Right atrium auricular region (tissue), 2 donors: ENCODE measurements around the gene ABHD10. TPM values are rescaled to one million over a fixed set of nuclear protein-coding genes. Genes with fewer than 3 reads are reported as not detected.

Experiments used
- DNase-seq: peaks from one replicate; pipeline ENCODE4 v3.0.0-alpha.2; 2019; ENCODE audit warnings: low spot score
- H3K27ac ChIP-seq, 2 donors: fragments of 200-600 bp; sonication (generic); 1 replicate in 1 of 2; 2 replicates in 1 of 2; pipeline ENCODE4 v1.5.1; 2016 to 2019
- H3K27me3 ChIP-seq, 2 donors: fragments of 200-600 bp; sonication (generic); one replicate each; pipeline versions ENCODE4 v1.5.1 to v1.6.0; 2017 to 2019
- H3K36me3 ChIP-seq: fragments of 200-600 bp; sonication (generic); one replicate; pipeline ENCODE4 v1.5.1; 2016
- H3K4me1 ChIP-seq, 2 donors: fragments of 200-600 bp; sonication (generic); one replicate each; pipeline versions ENCODE4 v1.5.1 to v1.6.0; 2017 to 2019
- H3K4me3 ChIP-seq, 2 donors: fragments of 200-600 bp; sonication (generic); 1 replicate in 1 of 2; 2 replicates in 1 of 2; pipeline ENCODE4 v1.5.1; 2017 to 2019; ENCODE audit warnings: mild to moderate bottlenecking in 1 of 2, moderate library complexity in 1 of 2
- H3K9me3 ChIP-seq, 2 donors: fragments of 200-600 bp; sonication (generic); one replicate each; pipeline ENCODE4 v1.5.1; 2019
- total RNA-seq, 2 donors: library from RNA; depleted of rRNA; stranded (reverse); fragments of >200 nt; gene quantifications; one replicate each; pipeline ENCODE4 v1.1.0, GENCODE V29; 2016
- TF ChIP-seq, protein P1 (sequence below), 2 donors: fragments of 200-600 bp; sonication (generic); IDR thresholded peaks; one replicate each; pipeline ENCODE4 v1.5.1; 2019; ENCODE audit warnings: antibody characterized with exemption in 2 of 2

The ABHD10 gene
- total RNA-seq, 2 donors from 2014 or later: 15.3 to 20.8 TPM

DNA sequence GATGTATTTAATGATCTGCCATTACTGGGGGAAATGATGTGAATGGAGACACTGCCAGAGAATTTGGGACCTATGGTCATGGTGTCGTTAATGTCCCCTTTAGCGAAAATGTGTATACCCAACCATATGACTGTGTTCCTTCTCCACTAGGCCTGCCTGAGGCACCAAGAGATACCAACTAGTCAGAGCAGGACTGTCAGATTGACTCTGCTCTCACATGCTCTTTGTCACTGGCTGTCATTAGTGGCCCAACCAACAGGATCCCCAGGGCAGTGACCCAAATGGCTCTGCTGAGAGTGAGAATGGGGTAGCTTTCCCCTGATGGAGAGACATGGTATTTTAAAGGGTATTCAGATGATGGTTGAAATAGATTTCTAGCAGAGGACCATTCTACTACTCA, 22.7 kb downstream of the ABHD10 start:
- no peak for DNase-seq
- Histone ChIP-seq H3K4me3 (no peak overlapping the region), H3K27ac (no peak overlapping the region), H3K27me3 (no peaks in the 10 kb centered on the region), H3K9me3 (no peaks in the 10 kb centered on the region), H3K36me3 (no peaks in the 10 kb centered on the region), H3K4me1 (peaks cover 0 to 13% of the 10 kb centered on the region in 2 donors)
- TF ChIP-seq, protein P1, sequence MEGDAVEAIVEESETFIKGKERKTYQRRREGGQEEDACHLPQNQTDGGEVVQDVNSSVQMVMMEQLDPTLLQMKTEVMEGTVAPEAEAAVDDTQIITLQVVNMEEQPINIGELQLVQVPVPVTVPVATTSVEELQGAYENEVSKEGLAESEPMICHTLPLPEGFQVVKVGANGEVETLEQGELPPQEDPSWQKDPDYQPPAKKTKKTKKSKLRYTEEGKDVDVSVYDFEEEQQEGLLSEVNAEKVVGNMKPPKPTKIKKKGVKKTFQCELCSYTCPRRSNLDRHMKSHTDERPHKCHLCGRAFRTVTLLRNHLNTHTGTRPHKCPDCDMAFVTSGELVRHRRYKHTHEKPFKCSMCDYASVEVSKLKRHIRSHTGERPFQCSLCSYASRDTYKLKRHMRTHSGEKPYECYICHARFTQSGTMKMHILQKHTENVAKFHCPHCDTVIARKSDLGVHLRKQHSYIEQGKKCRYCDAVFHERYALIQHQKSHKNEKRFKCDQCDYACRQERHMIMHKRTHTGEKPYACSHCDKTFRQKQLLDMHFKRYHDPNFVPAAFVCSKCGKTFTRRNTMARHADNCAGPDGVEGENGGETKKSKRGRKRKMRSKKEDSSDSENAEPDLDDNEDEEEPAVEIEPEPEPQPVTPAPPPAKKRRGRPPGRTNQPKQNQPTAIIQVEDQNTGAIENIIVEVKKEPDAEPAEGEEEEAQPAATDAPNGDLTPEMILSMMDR (IDR thresholded peaks at IDR 0.05): no peak

DNA sequence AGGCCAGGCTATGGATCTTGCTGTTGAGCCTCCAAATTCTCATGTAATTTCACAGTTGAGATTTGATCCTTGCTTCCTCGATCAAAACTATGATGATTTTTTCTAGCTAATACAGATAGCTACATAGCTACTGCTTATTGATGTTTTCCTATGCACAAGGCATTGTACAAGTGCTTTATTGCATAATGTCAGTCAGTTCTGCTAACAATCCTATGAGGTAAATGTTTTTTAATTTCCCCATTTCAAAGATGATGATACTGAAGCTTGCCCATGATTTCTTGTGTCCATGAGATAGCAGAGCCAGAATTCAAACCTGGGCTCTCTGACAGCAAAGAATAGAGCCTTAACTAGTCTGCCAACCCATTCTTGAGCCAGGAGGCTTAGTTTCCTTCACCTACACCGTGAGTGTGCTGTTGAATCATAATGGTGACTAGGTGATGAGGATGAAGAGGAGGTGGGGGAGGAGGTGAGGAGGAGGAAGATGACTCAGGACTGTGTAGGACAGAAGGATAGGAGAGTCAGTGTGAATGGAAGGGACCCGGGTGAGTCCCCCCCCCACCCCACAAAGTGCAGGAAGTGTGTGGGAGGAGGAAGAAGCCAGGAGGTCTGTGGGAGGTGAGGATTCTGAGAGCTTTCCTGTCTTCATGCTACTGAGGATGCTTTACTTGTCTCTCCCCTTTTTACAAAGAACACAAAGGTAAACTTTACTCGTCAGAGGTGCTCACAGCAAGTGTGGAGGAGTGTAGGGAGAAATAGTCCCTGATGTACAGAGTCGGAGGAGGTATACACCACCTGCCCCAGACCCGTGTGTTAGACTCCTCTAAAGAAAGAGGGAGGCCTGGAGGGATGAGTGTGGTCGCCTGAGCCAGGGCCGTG, 23.5 kb downstream of the ABHD10 start:
- no peaks in the 10 kb centered on the region for H3K36me3 ChIP-seq
- H3K9me3 ChIP-seq: no peaks in the 10 kb centered on the region
- H3K27me3 ChIP-seq: no peaks in the 10 kb centered on the region
- no peak for DNase-seq
- no peak overlapping the region for H3K27ac ChIP-seq
- H3K4me1 ChIP-seq: peaks cover 0 to 13% of the 10 kb centered on the region in 2 donors
- no peak overlapping the region for H3K4me3 ChIP-seq
- TF ChIP-seq, protein P1 (IDR thresholded peaks at IDR 0.05): no peak

DNA sequence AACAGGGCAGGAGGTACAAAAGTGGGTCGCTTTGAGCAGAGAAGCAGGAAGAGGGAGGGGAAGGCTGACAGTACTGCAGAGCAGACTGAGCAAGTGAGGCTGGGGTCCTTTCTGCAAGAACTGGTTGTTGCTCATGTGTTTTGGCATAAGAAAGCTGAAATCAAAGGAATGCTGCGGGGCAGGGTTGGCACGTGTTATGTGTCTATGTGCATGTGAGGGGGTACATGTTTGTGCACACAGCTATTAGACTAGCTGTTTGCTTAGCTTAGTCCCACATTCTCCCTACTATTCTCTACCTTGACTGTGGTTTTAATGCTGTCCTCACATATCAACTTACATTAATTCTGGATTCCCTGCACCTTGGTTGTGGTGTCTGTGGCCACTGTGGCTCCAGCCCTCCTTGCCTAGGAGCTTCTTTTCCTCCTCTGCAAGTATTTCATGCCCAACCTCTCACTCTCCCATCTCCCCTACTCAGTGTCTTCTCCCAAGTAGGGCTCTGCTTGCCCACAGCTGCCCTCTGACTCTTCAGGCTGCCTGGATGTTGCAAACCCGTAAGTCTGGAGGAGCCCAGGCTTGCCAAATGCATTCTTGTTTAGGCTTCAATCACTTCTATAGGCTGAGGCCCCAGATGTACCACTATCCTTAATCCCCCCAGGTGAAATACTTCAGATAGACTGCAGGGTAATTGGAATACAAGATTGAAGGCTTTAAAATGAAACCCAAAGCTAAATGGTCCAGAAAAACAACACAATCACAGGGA, 24.7 kb downstream of the ABHD10 start:
- Histone ChIP-seq H3K27ac (no peak overlapping the region), H3K9me3 (no peaks in the 10 kb centered on the region), H3K27me3 (no peaks in the 10 kb centered on the region), H3K4me1 (peaks cover 0 to 12% of the 10 kb centered on the region in 2 donors), H3K4me3 (no peak overlapping the region), H3K36me3 (no peaks in the 10 kb centered on the region)
- no peak for DNase-seq
- TF ChIP-seq, protein P1 (IDR thresholded peaks at IDR 0.05): no peak

DNA sequence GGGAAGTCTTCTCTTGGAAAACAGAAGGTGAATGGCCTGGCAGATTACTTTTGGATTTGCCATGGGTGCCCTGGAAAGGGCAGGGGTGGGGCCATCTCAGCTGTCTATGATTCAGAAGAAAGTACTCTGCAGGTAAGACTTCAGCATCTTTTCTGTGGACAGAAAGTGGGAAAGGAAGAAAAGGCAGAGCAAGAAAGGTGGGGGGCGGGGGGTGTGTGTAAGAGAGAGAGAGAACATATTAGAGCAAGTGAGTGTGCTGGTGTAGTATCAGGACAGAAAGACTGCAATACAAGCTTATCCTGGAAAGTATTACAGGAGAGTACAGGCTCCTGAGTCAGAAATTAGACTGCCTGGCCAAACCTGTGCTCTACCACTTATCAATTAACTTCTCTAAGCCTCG, 25.4 kb downstream of the ABHD10 start:
- H3K36me3 ChIP-seq: no peaks in the 10 kb centered on the region
- H3K27ac ChIP-seq: no peak overlapping the region
- DNase-seq: no peak
- no peaks in the 10 kb centered on the region for H3K27me3 ChIP-seq
- TF ChIP-seq, protein P1 (IDR thresholded peaks at IDR 0.05): no peak
- H3K4me3 ChIP-seq: no peak overlapping the region
- peaks cover 0 to 5% of the 10 kb centered on the region in 2 donors for H3K4me1 ChIP-seq
- no peaks in the 10 kb centered on the region for H3K9me3 ChIP-seq

DNA sequence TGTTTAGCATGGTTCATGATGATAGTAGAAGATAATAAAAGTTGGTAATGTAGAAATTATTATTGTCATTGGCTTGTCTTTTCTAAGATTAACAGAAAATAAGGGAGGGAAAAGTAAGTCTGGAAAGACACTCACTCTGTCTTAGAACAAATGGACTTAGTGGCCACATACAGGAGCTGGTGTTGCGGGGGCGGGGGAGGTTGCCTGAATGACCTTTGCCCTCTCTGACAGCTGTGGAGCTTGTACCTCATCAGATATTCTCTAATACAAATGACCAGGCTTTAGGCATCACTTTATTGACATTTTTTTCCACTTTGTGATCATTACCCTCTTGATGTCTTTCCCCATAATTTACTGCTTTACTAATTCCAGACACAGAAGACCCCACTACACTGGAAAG, 25.8 kb downstream of the ABHD10 start:
- Histone ChIP-seq H3K36me3 (no peaks in the 10 kb centered on the region), H3K4me1 (peaks cover 0 to under 1% of the 10 kb centered on the region in 2 donors), H3K27ac (no peak overlapping the region), H3K4me3 (no peak overlapping the region), H3K9me3 (no peaks in the 10 kb centered on the region), H3K27me3 (no peaks in the 10 kb centered on the region)
- TF ChIP-seq, protein P1 (IDR thresholded peaks at IDR 0.05): no peak
- no peak for DNase-seq
